Ascending aorta (tissue), 2 donors: Measurements from ENCODE around the gene NSUN3. TPM values are rescaled to one million over a fixed set of nuclear protein-coding genes. Genes with fewer than 3 reads are reported as not detected.

Experiments used
- DNase-seq, 2 donors: peaks; one replicate each; pipeline ENCODE4 v3.0.0-alpha.2; 2019; ENCODE audit warnings: low spot score in 2 of 2
- H3K27ac ChIP-seq, 2 donors: fragments of 200-600 bp; sonication (generic); one replicate each; pipeline ENCODE4 v1.5.1; 2016 to 2017; ENCODE audit warnings: mild to moderate bottlenecking in 1 of 2
- H3K27me3 ChIP-seq: fragments of 200-600 bp; sonication (generic); one replicate; pipeline ENCODE4 v1.5.1; 2017
- H3K36me3 ChIP-seq, 2 donors: fragments of 200-600 bp; sonication (generic); one replicate each; pipeline ENCODE4 v1.5.1; 2016
- H3K4me1 ChIP-seq, 2 donors: fragments of 200-600 bp; sonication (generic); one replicate each; pipeline ENCODE4 v1.5.1; 2016 to 2017; ENCODE audit warnings: mild to moderate bottlenecking in 1 of 2
- H3K4me3 ChIP-seq, 2 donors: fragments of 200-600 bp; sonication (generic); one replicate each; pipeline ENCODE4 v1.5.1; 2016 to 2017; ENCODE audit warnings: mild to moderate bottlenecking in 1 of 2
- H3K9me3 ChIP-seq, 2 donors: fragments of 200-600 bp; sonication (generic); one replicate each; pipeline ENCODE4 v1.5.1; 2016
- intact Hi-C: fragments of 100-400 bp; cut with DNase I; formaldehyde crosslinking; loops from one replicate; pipeline ENCODE4 v1.15.1; 2023
- total RNA-seq: library from RNA; depleted of rRNA; stranded (reverse); fragments of >200 nt; gene quantifications from one replicate; pipeline ENCODE4 v1.1.0, GENCODE V29; 2016
- TF ChIP-seq, protein P1 (sequence below), 3 experiments: fragments of 200-600 bp in 2 of 3; fragments of 450-650 bp in 1 of 3; sonication (generic) in 2 of 3; IDR thresholded peaks; one replicate each; pipeline ENCODE4 v1.5.1; 2016 to 2019; ENCODE audit warnings: antibody characterized with exemption in 3 of 3, mild to moderate bottlenecking in 1 of 3, moderate library complexity in 1 of 3

The NSUN3 gene
- total RNA-seq, 1 donor from 2014 or later, result 17.1 TPM

DNA sequence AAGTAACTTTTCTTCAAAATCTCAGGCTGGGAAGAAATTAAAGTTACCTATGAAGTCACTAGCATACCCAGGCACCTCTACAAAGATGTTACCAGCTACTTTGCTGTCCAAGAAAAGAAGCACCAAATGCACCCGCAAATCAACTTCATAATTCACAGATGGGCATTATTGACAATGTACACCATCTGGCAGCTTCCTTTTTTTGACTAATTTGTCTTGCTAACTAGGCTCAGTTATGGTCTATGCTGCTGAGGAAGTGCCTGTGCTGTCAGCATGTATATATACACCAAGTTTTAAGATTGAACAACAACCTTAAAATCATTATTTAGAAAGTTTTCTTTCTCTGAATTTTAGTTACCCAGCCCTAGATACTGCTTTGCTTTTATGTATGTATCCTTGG lies 93.8 kb downstream of the NSUN3 start:
- no peaks in the 10 kb centered on the region for H3K36me3 ChIP-seq
- no peak overlapping the region for H3K4me3 ChIP-seq
- no peaks in the 10 kb centered on the region for H3K27me3 ChIP-seq
- H3K9me3 ChIP-seq, result no peaks in the 10 kb centered on the region
- H3K27ac ChIP-seq, result no peak overlapping the region
- TF ChIP-seq, protein P1, sequence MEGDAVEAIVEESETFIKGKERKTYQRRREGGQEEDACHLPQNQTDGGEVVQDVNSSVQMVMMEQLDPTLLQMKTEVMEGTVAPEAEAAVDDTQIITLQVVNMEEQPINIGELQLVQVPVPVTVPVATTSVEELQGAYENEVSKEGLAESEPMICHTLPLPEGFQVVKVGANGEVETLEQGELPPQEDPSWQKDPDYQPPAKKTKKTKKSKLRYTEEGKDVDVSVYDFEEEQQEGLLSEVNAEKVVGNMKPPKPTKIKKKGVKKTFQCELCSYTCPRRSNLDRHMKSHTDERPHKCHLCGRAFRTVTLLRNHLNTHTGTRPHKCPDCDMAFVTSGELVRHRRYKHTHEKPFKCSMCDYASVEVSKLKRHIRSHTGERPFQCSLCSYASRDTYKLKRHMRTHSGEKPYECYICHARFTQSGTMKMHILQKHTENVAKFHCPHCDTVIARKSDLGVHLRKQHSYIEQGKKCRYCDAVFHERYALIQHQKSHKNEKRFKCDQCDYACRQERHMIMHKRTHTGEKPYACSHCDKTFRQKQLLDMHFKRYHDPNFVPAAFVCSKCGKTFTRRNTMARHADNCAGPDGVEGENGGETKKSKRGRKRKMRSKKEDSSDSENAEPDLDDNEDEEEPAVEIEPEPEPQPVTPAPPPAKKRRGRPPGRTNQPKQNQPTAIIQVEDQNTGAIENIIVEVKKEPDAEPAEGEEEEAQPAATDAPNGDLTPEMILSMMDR (IDR thresholded peaks at IDR 0.05), result no peak
- H3K4me1 ChIP-seq, result no peaks in the 10 kb centered on the region
- intact Hi-C loops, result no loop called here
- DNase-seq, result no peak

DNA sequence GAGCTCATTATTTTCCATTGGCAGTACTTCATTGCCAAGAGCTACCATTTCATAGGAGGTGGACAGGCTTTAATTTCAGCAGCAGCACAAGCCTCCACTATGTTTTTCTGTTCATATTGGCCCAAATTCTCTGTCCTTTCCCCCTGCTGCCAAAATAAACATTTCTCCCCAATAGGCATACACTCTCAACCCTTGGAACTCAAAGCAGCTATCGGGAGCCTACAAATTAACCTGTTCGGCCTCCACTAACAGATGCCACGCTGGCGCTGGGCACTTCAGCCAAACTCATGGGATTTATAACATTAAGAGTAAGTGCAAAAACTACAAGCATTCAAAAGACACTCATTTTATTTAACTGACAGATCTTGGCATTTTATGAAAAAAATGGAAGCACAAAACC lies 95.7 kb downstream of the NSUN3 start:
- no peaks in the 10 kb centered on the region for H3K9me3 ChIP-seq
- no peak overlapping the region for H3K27ac ChIP-seq
- H3K4me3 ChIP-seq, result no peak overlapping the region
- H3K4me1 ChIP-seq, result no peaks in the 10 kb centered on the region
- intact Hi-C loops, result no loop called here
- TF ChIP-seq, protein P1 (IDR thresholded peaks at IDR 0.05), result no peak
- no peaks in the 10 kb centered on the region for H3K36me3 ChIP-seq
- no peaks in the 10 kb centered on the region for H3K27me3 ChIP-seq
- no peak for DNase-seq

DNA sequence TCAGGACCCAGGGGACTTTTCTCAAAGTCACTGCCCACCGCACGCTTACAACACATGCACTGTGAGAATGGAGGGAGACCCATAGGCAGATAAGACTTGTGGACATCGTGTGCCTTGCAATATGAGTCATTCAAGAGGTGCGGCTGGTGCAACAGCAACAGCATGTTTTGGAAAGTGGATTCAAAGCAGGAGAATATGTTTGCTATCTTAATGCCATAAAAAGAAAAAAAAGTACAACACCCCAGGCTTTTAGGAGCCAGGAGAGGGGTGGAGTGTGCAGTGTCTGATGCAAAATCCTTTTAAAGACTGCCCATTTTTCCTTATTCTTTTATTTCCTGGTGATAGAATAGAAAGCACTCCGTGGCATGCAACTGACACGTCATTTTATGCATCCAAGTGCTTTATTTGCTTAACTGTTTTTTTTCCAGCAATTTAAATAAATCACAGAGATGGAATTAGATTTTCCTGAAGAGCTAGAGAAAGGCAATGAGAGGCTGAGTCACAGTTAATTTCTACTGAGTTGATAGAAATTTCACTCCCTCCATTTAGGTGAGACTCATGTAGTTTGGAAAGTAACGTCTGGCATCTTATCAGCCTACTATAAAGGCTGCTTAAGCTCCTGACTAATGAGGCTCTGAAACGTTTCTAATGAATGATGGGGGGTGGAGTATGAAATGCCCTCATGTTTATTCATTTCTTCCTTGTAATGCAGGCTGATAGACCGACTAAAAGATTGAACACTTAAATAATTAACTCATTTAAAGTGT lies 96.4 kb downstream of the NSUN3 start:
- H3K9me3 ChIP-seq, result no peaks in the 10 kb centered on the region
- no peak overlapping the region for H3K27ac ChIP-seq
- H3K27me3 ChIP-seq, result no peaks in the 10 kb centered on the region
- H3K4me1 ChIP-seq, result no peaks in the 10 kb centered on the region
- intact Hi-C loops, result no loop called here
- H3K4me3 ChIP-seq, result no peak overlapping the region
- TF ChIP-seq, protein P1 (IDR thresholded peaks at IDR 0.05), result no peak
- DNase-seq, result no peak
- no peaks in the 10 kb centered on the region for H3K36me3 ChIP-seq

DNA sequence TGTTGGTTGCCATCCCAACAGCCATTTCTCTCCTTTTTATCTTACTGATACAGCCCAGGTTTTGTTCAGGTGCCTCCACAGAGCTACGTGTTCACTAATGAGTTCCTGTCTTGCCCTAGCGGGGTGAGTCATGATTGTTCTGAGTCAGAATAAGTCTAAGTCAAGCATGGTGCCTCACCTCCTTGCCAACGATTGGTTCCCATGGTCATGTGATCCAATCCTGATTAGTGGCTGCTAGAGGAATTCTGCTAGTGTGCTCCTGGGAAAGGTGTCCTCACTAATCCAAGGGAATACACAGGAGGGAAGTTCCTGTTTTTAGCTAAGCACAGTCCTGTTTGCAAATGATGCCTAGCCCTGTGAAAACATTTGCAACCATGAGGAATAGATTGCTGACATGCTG lies 99.8 kb downstream of the NSUN3 start:
- no peak for DNase-seq
- TF ChIP-seq, protein P1 (IDR thresholded peaks at IDR 0.05), result no peak
- Histone ChIP-seq H3K4me3 (no peak overlapping the region), H3K27ac (no peak overlapping the region), H3K4me1 (no peaks in the 10 kb centered on the region), H3K9me3 (no peaks in the 10 kb centered on the region), H3K27me3 (no peaks in the 10 kb centered on the region), H3K36me3 (no peaks in the 10 kb centered on the region)
- intact Hi-C loops, result no loop called here

DNA sequence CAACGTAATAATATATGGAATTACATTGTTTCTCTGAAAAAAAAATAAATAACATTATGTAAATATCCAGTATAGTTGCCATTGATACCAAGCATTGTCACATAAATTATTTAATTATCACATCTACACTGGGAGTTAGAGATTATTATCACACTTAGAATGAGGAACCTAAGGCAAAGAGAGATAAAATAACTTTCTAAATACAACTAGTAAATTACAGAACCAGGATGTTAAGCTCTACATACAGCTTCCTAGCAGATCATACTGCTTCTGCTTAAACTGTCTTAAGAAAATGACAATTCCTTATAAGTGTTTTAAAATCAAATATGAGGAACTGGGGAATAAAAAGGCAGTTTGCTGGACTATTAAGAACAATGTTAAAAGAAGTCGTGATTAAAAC lies 104.5 kb downstream of the NSUN3 start:
- Histone ChIP-seq H3K9me3 (no peaks in the 10 kb centered on the region), H3K4me1 (no peaks in the 10 kb centered on the region), H3K27me3 (no peaks in the 10 kb centered on the region), H3K27ac (no peak overlapping the region), H3K36me3 (no peaks in the 10 kb centered on the region), H3K4me3 (no peak overlapping the region)
- TF ChIP-seq, protein P1 (IDR thresholded peaks at IDR 0.05), result no peak
- intact Hi-C loops, result no loop called here
- no peak for DNase-seq
